OCI-LY1 (cell line): ENCODE measurements around the gene BTRC.

ENCODE experiments used
- CTCF ChIP-seq: fragments of 200-600 bp; sonication (generic), shearing (Covaris generic); IDR thresholded peaks from 2 replicates; pipeline ENCODE4 v1.5.1; 2017; ENCODE audit warnings: mild to moderate bottlenecking, antibody characterized with exemption, low read length, moderate library complexity, mixed read lengths
- EZH2 ChIP-seq: fragments of 200-600 bp; sonication (generic), shearing (Covaris generic); IDR thresholded peaks from 2 replicates; pipeline ENCODE4 v1.8.0; 2017; ENCODE audit warnings: borderline replicate concordance, mixed run types, mild to moderate bottlenecking, antibody characterized with exemption, low read length, moderate library complexity, mixed read lengths

GRCh38 chr10:101329341-101330032, 24.5 kb upstream of the BTRC start:
- TF ChIP-seq CTCF (no peak), EZH2 (no peak)
